ENCODE measurements around the gene PCDHGA7. TPM values are rescaled to one million over a fixed set of nuclear protein-coding genes. Genes with fewer than 3 reads are reported as not detected.
"Not testable (repeated sequence)": the region's sequence is repeated elsewhere in the genome, so short reads cannot be mapped to it uniquely, and the experiment has no call there.

Gene PCDHGA7
- total RNA-seq, 1 experiment from 2014 or later = 0.83 TPM

DNA sequence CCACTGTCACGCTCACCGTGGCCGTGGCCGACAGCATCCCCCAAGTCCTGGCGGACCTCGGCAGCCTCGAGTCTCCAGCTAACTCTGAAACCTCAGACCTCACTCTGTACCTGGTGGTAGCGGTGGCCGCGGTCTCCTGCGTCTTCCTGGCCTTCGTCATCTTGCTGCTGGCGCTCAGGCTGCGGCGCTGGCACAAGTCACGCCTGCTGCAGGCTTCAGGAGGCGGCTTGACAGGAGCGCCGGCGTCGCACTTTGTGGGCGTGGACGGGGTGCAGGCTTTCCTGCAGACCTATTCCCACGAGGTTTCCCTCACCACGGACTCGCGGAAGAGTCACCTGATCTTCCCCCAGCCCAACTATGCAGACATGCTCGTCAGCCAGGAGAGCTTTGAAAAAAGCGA is 50.2 kb downstream of the PCDHGA7 start:
- not testable (repeated sequence) for H3K14ac ChIP-seq (ENCODE audit: insufficient read depth, low read length); H3T11ph ChIP-seq (ENCODE audit: low read length); H3K23me2 ChIP-seq (ENCODE audit: insufficient read length, low read depth, low read length, poor library complexity, severe bottlenecking); H3K4me1 ChIP-seq (ENCODE audit: insufficient read depth, low read length); H2AK5ac ChIP-seq (ENCODE audit: insufficient read length, low read length); H3K56ac ChIP-seq (ENCODE audit: insufficient read length, low read depth, low read length); H3K27ac Mint-ChIP-seq; H2BK12ac ChIP-seq (ENCODE audit: insufficient read length, low read depth, low read length); H2BK120ac ChIP-seq (ENCODE audit: low read depth, low read length, poor library complexity, severe bottlenecking); DNase-seq; H4K8ac ChIP-seq (replicated peaks; ENCODE audit: insufficient read length, low read depth, low read length); H3K27me3 Mint-ChIP-seq (ENCODE audit: low read depth); H3K4ac ChIP-seq (ENCODE audit: low read depth, low read length); H4K20me1 ChIP-seq (ENCODE audit: control insufficient read depth, insufficient read depth, insufficient read length); H3K27me3 ChIP-seq (ENCODE audit: insufficient read depth, low read length); H2AFZ ChIP-seq (ENCODE audit: low read length); H3K4me3 Mint-ChIP-seq; H4K5ac ChIP-seq (ENCODE audit: insufficient read length, low read depth, low read length); H3K4me1 Mint-ChIP-seq; H3K27ac ChIP-seq (ENCODE audit: insufficient read length, low read depth, low read length); H2BK20ac ChIP-seq (ENCODE audit: low read depth, low read length, poor library complexity, severe bottlenecking); H3K79me1 ChIP-seq (ENCODE audit: insufficient read depth, low read depth, low read length, poor library complexity, severe bottlenecking); H3K9ac ChIP-seq (ENCODE audit: extremely low read depth, insufficient read length, low read length); H3K4me2 ChIP-seq (ENCODE audit: insufficient read depth, insufficient read length, low read length); H2BK15ac ChIP-seq (ENCODE audit: low read depth, low read length); H3K18ac ChIP-seq (ENCODE audit: insufficient read length, low read depth, low read length); H2BK5ac ChIP-seq (ENCODE audit: insufficient read length, low read length); H3K79me2 ChIP-seq (ENCODE audit: insufficient read depth, low read length); H3K23ac ChIP-seq (ENCODE audit: insufficient read length, low read depth, low read length); H4K91ac ChIP-seq (ENCODE audit: insufficient read length, low read depth, low read length)
- H3K9me3 ChIP-seq (ENCODE audit: control insufficient read depth, low read depth, low read length) = peaks cover 14% of the 10 kb centered on the region
- Mint-ChIP-seq H3K36me3 (ENCODE audit: insufficient read depth in 1 of 3, low read depth in 3 of 3) (peaks cover 42 to 61% (median 43%) of the 10 kb centered on the region in 3 experiments), H3K9me3 (peaks cover 50 to 57% of the 10 kb centered on the region in 2 experiments)
- no CpG with 5 or more reads among the region's 29 CpGs for WGBS (ENCODE audit: extremely low coverage, insufficient read length, low lambda C conversion rate)
